OCI-LY7 (cell line): Measurements from ENCODE around the gene MEIS2. TPM values are rescaled to one million over a fixed set of nuclear protein-coding genes. Genes with fewer than 3 reads are reported as not detected.

Experiments
- BruUV-seq: library from RNA; stranded (reverse); fragments of 400-500 nt; replicated peaks from 2 replicates; lab custom pipeline; 2021; lab: Mats Ljungman, UMichigan
- CTCF ChIA-PET: fragments of 300-600 bp; sonication (Branson Sonifier 250); formaldehyde crosslinking; loops from one replicate; lab custom pipeline; 2022; ENCODE audit warnings: antibody characterized with exemption; ENCODE audit not compliant: unreplicated experiment; lab: Charles Lee
- POLR2A ChIA-PET: fragments of 300-600 bp; sonication (Branson Sonifier 250); formaldehyde crosslinking; loops from one replicate; lab custom pipeline; 2022; ENCODE audit warnings: antibody characterized with exemption; lab: Charles Lee
- DNase-seq: peaks from one replicate; pipeline ENCODE4 v3.0.0-alpha.2; 2015; ENCODE audit warnings: low spot score
- H2AFZ ChIP-seq: fragments of 200-600 bp; sonication (generic), shearing (Covaris generic); 2 replicates; pipeline ENCODE4 v1.6.1; 2014; ENCODE audit warnings: mild to moderate bottlenecking, antibody characterized with exemption, low read length, moderate library complexity
- H3K27ac ChIP-seq: fragments of 200-600 bp; sonication (generic); 2 replicates; pipeline ENCODE4 v1.5.1; 2014; ENCODE audit warnings: mixed run types, low read depth, mild to moderate bottlenecking, moderate library complexity, low read length, inconsistent platforms; ENCODE audit not compliant: poor library complexity, severe bottlenecking
- H3K36me3 ChIP-seq: fragments of 200-600 bp; sonication (generic); 2 replicates; pipeline ENCODE4 v1.6.1; 2014; ENCODE audit warnings: mild to moderate bottlenecking, antibody characterized with exemption, low read length, moderate library complexity, mixed read lengths; ENCODE audit not compliant: insufficient read depth
- H3K4me1 ChIP-seq: fragments of 200-600 bp; sonication (generic); 2 replicates; pipeline ENCODE4 v1.5.1; 2014; ENCODE audit warnings: mild to moderate bottlenecking, low read length; ENCODE audit not compliant: insufficient read depth, poor library complexity, severe bottlenecking
- H3K4me2 ChIP-seq: fragments of 200-600 bp; sonication (generic); 2 replicates; pipeline ENCODE4 v1.6.1; 2014; ENCODE audit warnings: mild to moderate bottlenecking, low read length
- H3K4me3 ChIP-seq: fragments of 200-600 bp; sonication (generic); 2 replicates; pipeline ENCODE4 v1.5.1; 2014; ENCODE audit warnings: mild to moderate bottlenecking, low read depth, low read length; ENCODE audit not compliant: poor library complexity, severe bottlenecking
- H3K79me2 ChIP-seq: fragments of 200-600 bp; sonication (generic); 2 replicates; pipeline ENCODE4 v1.6.1; 2016; ENCODE audit warnings: low read depth, mild to moderate bottlenecking, low read length, moderate library complexity, mixed read lengths; ENCODE audit not compliant: insufficient read depth
- H3K9me2 ChIP-seq: fragments of 200-600 bp; sonication (generic); 2 replicates; pipeline ENCODE4 v1.6.1; 2016; ENCODE audit warnings: mild to moderate bottlenecking, low read length, mixed read lengths; ENCODE audit not compliant: insufficient read depth
- H3K9me3 ChIP-seq: fragments of 200-600 bp; sonication (generic); 2 replicates; pipeline ENCODE4 v1.6.1; 2014; ENCODE audit warnings: mild to moderate bottlenecking, mixed run types, low read length, mixed read lengths
- H4K20me1 ChIP-seq: fragments of 200-600 bp; sonication (generic); 2 replicates; pipeline ENCODE4 v1.6.1; 2014; ENCODE audit warnings: mild to moderate bottlenecking, antibody characterized with exemption, low read length, moderate library complexity, mixed read lengths; ENCODE audit not compliant: insufficient read depth
- CTCF ChIP-seq: fragments of 200-600 bp; sonication (generic); conservative IDR thresholded peaks from 2 replicates; pipeline ENCODE4 v1.5.1; 2014; ENCODE audit warnings: mild to moderate bottlenecking, antibody characterized with exemption, low read length, moderate library complexity, mixed read lengths
- EZH2phosphoT487 ChIP-seq: fragments of 200-600 bp; sonication (generic); IDR thresholded peaks from 2 replicates; pipeline ENCODE4 v1.6.1; 2018; ENCODE audit warnings: low read depth, borderline replicate concordance, mild to moderate bottlenecking, mixed run types, antibody characterized with exemption, low read length, moderate library complexity, mixed read lengths
- intact Hi-C: fragments of 100-400 bp; cut with micrococcal nuclease; formaldehyde crosslinking; loops from one replicate; pipeline ENCODE4 v1.10.0; 2022; ENCODE audit not compliant: unreplicated experiment
- total RNA-seq, 2 experiments: library from RNA; depleted of rRNA in 1 of 2; stranded (reverse); fragments of >200 nt in 1 of 2; shearing (Covaris generic) in 1 of 2; gene quantifications; 2 replicates each; pipeline ENCODE4 v1.2.3, GENCODE V29; 2014 to 2022

Gene MEIS2
- total RNA-seq, 2 experiments from 2014 or later: 31.0 to 35.8 TPM

GRCh38 chr15:37094915-37095711 lies 5.2 kb downstream of the MEIS2 start:
- no peak for DNase-seq
- H3K4me3 ChIP-seq: no peak overlapping the region
- H3K27ac ChIP-seq: no peak overlapping the region
- H3K9me2 ChIP-seq: no peaks in the 10 kb centered on the region
- intact Hi-C loops: no loop called here
- BruUV-seq: no TSS peak
- H4K20me1 ChIP-seq: peaks cover 10% of the 10 kb centered on the region; the same call in 1 of the 2 replicates
- H3K79me2 ChIP-seq: peaks cover 18% of the 10 kb centered on the region; the same call in 1 of the 2 replicates
- ChIA-PET POLR2A (interaction anchor here (0.6 kb wide), 1 partner anchor 174 kb away, joined by 3 read pairs; no protein-coding TSS in a partner anchor), CTCF (no interaction called here)
- H3K9me3 ChIP-seq: no peaks in the 10 kb centered on the region
- TF ChIP-seq CTCF (no peak), EZH2phosphoT487 (no peak)
- peaks cover 10% of the 10 kb centered on the region for H3K4me1 ChIP-seq
- no peak overlapping the region for H3K4me2 ChIP-seq
- no peak overlapping the region for H2AFZ ChIP-seq
- H3K36me3 ChIP-seq: peaks cover 42% of the 10 kb centered on the region

DNA sequence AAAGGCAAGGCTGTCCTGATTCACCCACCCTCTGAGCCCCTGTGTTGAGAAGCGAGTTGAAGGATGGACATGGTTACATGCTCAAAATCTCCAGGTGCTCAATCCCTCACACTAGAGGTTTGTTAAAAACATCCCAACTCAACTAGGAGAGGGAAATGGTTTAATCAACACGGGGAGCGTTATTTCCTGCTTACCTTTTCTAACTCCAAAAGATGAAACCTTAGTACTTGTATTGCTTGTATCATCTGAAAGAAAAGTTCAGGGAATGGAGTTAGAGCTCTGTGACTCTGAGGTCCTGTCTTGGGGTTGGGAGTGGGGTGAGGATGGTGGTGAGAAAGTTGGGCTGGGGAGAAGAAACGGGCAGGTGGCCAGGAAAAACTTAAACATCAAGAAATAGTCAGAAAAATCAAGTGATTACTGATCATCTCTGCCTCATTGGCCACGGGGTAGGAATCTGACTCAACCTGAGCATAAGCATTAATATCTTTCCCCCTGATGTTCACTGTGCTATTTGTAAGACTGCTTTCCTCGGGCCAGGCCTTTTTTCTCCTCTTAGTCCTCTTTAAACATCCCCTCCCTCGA lies 5.9 kb downstream of the MEIS2 start:
- Histone ChIP-seq H3K9me3 (no peaks in the 10 kb centered on the region), H3K79me2 (peaks cover 14% of the 10 kb centered on the region; the same call in 1 of the 2 replicates), H3K4me2 (no peak overlapping the region), H2AFZ (no peak overlapping the region), H3K27ac (no peak overlapping the region), H3K4me1 (peaks cover 10% of the 10 kb centered on the region), H3K9me2 (no peaks in the 10 kb centered on the region), H3K36me3 (peaks cover 46% of the 10 kb centered on the region), H4K20me1 (peaks cover 10% of the 10 kb centered on the region; the same call in 1 of the 2 replicates), H3K4me3 (no peak overlapping the region)
- TF ChIP-seq EZH2phosphoT487: no peak
- TF ChIP-seq CTCF: no peak
- ChIA-PET POLR2A (interaction anchor here (0.6 to 1.2 kb wide), 3 partner anchors 10 to 211 kb away, joined by 3 to 5 read pairs (median 3); no protein-coding TSS in a partner anchor), CTCF (no interaction called here)
- DNase-seq: no peak
- intact Hi-C loops: no loop called here
- BruUV-seq: no TSS peak
